BE2C (cell line): Measurements from ENCODE around the gene MGAT4B.

Experiments used
- DNase-seq: peaks from one replicate; pipeline ENCODE4 v3.0.0-alpha.2; 2020
- H3K27me3 ChIP-seq: fragments of 250-450 bp; sonication (Bioruptor Pico); 2 replicates; pipeline ENCODE4 v1.5.1; 2020; ENCODE audit warnings: mild to moderate bottlenecking
- H3K36me3 ChIP-seq: fragments of 250-450 bp; sonication (Bioruptor Pico); 2 replicates; pipeline ENCODE4 v1.5.1; 2020; ENCODE audit warnings: mild to moderate bottlenecking
- H3K4me1 ChIP-seq: fragments of 250-450 bp; sonication (Bioruptor Pico); 2 replicates; pipeline ENCODE4 v1.5.1; 2020
- H3K4me3 ChIP-seq: 2 replicates; pipeline ENCODE4 v1.5.1; 2011; ENCODE audit warnings: low read depth, low read length
- H3K9me3 ChIP-seq: fragments of 250-450 bp; sonication (Bioruptor Pico); 2 replicates; pipeline ENCODE4 v1.5.1; 2020
- CTCF ChIP-seq: IDR thresholded peaks from 2 replicates; pipeline ENCODE4 v1.5.1; 2012; ENCODE audit warnings: mild to moderate bottlenecking, low read depth, low read length

Gene MGAT4B

GRCh38 chr5:179772351-179772750, 34.3 kb downstream of the MGAT4B start:
- TF ChIP-seq CTCF: no peak
- H3K9me3 ChIP-seq: no peaks in the 10 kb centered on the region
- no peaks in the 10 kb centered on the region for H3K27me3 ChIP-seq
- H3K36me3 ChIP-seq: peaks cover 77% of the 10 kb centered on the region
- no peak for DNase-seq
- no peaks in the 10 kb centered on the region for H3K4me1 ChIP-seq
- no peak overlapping the region for H3K4me3 ChIP-seq

DNA sequence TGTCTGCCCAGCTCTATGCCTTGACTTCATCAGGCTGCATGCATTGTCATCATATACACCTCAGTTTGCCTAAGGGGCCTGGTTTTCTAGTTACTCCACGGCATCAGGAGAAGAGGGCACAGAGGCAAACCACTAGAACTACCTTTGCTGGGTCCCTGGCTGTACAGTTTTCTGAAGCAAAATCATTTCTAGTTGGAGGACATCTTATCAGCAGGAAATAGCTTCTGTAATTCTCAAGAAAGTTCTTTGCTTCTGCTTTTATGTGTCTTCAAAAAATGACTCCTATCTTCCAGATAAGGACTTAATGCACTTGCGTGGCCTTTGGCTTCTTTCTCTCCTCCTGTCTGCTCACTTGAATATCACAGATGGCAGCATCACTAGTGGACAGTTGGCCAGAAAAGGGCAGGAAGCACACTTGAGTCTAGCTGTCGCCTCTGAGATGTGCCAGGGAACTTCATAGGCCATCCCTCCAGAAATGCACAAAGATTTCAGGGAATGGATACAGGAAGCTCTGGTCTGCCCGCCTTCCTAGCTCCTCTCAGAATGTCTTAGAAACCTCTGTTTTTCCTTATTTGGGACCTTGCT, 35.3 kb downstream of the MGAT4B start:
- Histone ChIP-seq H3K36me3 (peaks cover 84% of the 10 kb centered on the region), H3K4me1 (peaks cover 3% of the 10 kb centered on the region), H3K27me3 (no peaks in the 10 kb centered on the region), H3K9me3 (no peaks in the 10 kb centered on the region), H3K4me3 (no peak overlapping the region)
- no peak for TF ChIP-seq CTCF
- no peak for DNase-seq

- Histone ChIP-seq H3K27me3 (no peaks in the 10 kb centered on the region), H3K36me3 (peaks cover 86% of the 10 kb centered on the region)
Measured at GRCh38 chr5:179769796-179770195, 36.9 kb downstream of the MGAT4B start.

DNA sequence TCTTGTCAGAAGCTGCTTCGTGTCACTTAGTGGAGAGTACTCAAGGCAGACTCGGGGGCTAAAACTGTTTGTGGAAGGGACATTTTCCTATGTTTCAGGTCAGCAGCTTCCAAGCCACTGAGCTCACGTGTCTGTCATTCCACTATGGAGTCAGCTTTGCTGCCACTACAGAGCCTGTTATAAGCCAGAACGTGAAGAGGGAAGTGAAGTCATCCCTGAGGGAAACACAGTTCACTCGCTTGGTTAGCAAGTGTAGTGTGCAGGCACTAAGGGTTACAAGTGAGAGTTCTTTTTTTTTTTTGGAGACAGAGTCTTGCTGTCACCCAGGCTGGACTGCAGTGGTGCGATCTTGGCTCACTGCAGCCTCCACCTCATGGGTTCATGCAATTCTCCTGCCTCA, 37.4 kb downstream of the MGAT4B start:
- no peaks in the 10 kb centered on the region for H3K27me3 ChIP-seq
- no peak overlapping the region for H3K4me3 ChIP-seq
- H3K36me3 ChIP-seq: peaks cover 81% of the 10 kb centered on the region
- peaks cover 16% of the 10 kb centered on the region for H3K4me1 ChIP-seq
- no peak for TF ChIP-seq CTCF
- DNase-seq: no peak
- no peaks in the 10 kb centered on the region for H3K9me3 ChIP-seq

More at GRCh38 chr5:179769796-179770195, 36.9 kb downstream of the MGAT4B start:
- H3K4me3 ChIP-seq: no peak overlapping the region
- no peak for DNase-seq
- H3K9me3 ChIP-seq: no peaks in the 10 kb centered on the region
- TF ChIP-seq CTCF: no peak
- H3K4me1 ChIP-seq: peaks cover 16% of the 10 kb centered on the region

- Histone ChIP-seq H3K9me3 (no peaks in the 10 kb centered on the region), H3K27me3 (no peaks in the 10 kb centered on the region), H3K4me3 (no peak overlapping the region), H3K4me1 (peaks cover 16% of the 10 kb centered on the region), H3K36me3 (peaks cover 73% of the 10 kb centered on the region)
- peak; percentile 28 for TF ChIP-seq CTCF
- no peak for DNase-seq
Measured at GRCh38 chr5:179768326-179769085, 38.2 kb downstream of the MGAT4B start.

GRCh38 chr5:179767496-179768100, 39.1 kb downstream of the MGAT4B start:
- DNase-seq: no peak

More at GRCh38 chr5:179767496-179768100, 39.1 kb downstream of the MGAT4B start:
- Histone ChIP-seq H3K9me3 (no peaks in the 10 kb centered on the region), H3K36me3 (peaks cover 64% of the 10 kb centered on the region), H3K27me3 (no peaks in the 10 kb centered on the region), H3K4me1 (peaks cover 20% of the 10 kb centered on the region), H3K4me3 (no peak overlapping the region)
- no peak for TF ChIP-seq CTCF
